LNCAP (cell line): Measurements from ENCODE around the gene C3orf62.

Experiments
- CTCF ChIP-seq: fragments of 450-650 bp; IDR thresholded peaks from 2 replicates; pipeline ENCODE4 v1.5.1; 2017; ENCODE audit warnings: mild to moderate bottlenecking

C3orf62 gene

GRCh38 chr3:49276475-49277382 lies at the start of gene C3orf62:
Gene C3orf62, minus strand, starts transcription at chr3:49277232. Its CDS starts 360 bp downstream, at chr3:49276872.
- no peak for TF ChIP-seq CTCF

GRCh38 chr3:49324768-49325167 lies 47.7 kb upstream of the C3orf62 start:
- no peak for TF ChIP-seq CTCF

- no peak for TF ChIP-seq CTCF
Observed at GRCh38 chr3:49316696-49317457, 39.8 kb upstream of the C3orf62 start.

- no peak for TF ChIP-seq CTCF
Observed at GRCh38 chr3:49313896-49314688, 37.1 kb upstream of the C3orf62 start.

- no peak for TF ChIP-seq CTCF
Observed at GRCh38 chr3:49311283-49311682, 34.3 kb upstream of the C3orf62 start.

- no peak for TF ChIP-seq CTCF
Observed at GRCh38 chr3:49310677-49311076, 33.6 kb upstream of the C3orf62 start.

GRCh38 chr3:49305608-49306007 lies 28.6 kb upstream of the C3orf62 start:
- TF ChIP-seq CTCF, result no peak
